ENCODE results near the gene XXYLT1. TPM values are rescaled to one million over a fixed set of nuclear protein-coding genes. Genes with fewer than 3 reads are reported as not detected.

XXYLT1 gene
- total RNA-seq, 4 donors from 2014 or later = 9.7 to 30.1 (median 17.7) TPM

DNA sequence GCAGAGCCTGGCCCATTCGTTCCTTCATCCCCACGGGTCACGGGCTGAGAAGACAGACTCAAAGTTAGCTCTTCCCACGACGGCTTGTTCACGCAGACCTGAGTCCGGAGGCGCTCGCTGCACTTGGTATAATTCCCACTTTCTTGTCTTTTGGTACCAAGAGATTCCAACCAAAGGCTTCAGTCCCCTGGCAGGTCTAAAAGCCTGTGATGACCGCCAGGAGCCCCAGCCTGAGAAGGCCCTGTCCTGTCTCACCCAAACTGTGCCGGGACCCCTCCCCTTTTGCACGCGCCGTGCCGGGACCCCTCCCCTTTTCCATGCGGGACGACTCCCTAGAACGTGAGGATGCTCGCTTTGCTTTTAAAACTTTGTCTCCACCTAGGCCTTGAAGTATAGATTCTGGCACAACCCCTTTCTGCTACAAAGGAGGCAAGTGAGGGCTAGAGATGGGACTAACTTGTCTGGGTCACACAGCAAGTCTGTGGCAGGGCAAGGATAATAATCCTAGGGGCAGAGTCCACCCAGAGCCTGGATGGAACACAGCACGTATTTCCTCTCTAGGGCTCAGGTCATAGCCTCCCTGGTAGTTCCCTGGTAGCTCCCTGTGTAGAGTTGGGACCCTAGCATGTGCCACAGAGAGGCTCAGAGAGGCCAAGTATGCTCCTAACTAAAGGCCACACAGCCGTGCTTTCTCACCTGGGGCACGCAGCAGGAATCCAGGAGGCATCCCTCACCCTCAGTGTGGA is 211.3 kb downstream of the XXYLT1 start:
- intact Hi-C loops (cut with DNase I; ENCODE audit: low total_unique reads) = no loop called here
- H3K4me3 ChIP-seq (ENCODE audit: low read depth, poor library complexity, severe bottlenecking) = no peak overlapping the region
- no peak for TF ChIP-seq POLR2A (IDR thresholded peaks at IDR 0.05)
- TF ChIP-seq, protein P1, sequence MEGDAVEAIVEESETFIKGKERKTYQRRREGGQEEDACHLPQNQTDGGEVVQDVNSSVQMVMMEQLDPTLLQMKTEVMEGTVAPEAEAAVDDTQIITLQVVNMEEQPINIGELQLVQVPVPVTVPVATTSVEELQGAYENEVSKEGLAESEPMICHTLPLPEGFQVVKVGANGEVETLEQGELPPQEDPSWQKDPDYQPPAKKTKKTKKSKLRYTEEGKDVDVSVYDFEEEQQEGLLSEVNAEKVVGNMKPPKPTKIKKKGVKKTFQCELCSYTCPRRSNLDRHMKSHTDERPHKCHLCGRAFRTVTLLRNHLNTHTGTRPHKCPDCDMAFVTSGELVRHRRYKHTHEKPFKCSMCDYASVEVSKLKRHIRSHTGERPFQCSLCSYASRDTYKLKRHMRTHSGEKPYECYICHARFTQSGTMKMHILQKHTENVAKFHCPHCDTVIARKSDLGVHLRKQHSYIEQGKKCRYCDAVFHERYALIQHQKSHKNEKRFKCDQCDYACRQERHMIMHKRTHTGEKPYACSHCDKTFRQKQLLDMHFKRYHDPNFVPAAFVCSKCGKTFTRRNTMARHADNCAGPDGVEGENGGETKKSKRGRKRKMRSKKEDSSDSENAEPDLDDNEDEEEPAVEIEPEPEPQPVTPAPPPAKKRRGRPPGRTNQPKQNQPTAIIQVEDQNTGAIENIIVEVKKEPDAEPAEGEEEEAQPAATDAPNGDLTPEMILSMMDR (IDR thresholded peaks at IDR 0.05) = no peak
- DNase-seq (ENCODE audit: low spot score in 2 of 2) = no peak
- WGBS, 2 donors = 84% methylated on average over 22 of the region's 22 CpGs

DNA sequence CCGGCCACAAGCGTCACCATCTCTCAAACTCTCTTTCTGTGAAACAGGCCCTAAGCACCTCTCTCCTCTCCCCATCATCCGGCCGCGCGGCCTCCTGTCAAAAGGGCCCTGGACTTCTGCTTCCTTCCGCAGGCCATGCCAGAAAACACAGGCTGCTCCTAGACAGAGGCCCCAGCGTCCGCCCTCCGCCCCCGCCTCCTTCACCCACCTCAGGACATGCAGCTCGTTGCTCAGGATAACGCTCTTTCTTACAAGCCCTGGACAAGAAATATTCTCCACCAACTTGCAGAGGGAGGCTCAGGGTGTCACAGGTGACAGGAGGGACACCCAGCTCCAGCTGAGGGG is 212.0 kb downstream of the XXYLT1 start:
- WGBS, 2 donors = 78 to 88% methylated on average over 13 of the region's 13 CpGs
- no peak overlapping the region for H3K4me3 ChIP-seq (ENCODE audit: low read depth, poor library complexity, severe bottlenecking)
- no peak for DNase-seq (ENCODE audit: low spot score in 2 of 2)
- TF ChIP-seq, protein P1 (IDR thresholded peaks at IDR 0.05) = no peak
- TF ChIP-seq POLR2A (IDR thresholded peaks at IDR 0.05) = no peak
- intact Hi-C loops (cut with DNase I; ENCODE audit: low total_unique reads) = no loop called here

DNA sequence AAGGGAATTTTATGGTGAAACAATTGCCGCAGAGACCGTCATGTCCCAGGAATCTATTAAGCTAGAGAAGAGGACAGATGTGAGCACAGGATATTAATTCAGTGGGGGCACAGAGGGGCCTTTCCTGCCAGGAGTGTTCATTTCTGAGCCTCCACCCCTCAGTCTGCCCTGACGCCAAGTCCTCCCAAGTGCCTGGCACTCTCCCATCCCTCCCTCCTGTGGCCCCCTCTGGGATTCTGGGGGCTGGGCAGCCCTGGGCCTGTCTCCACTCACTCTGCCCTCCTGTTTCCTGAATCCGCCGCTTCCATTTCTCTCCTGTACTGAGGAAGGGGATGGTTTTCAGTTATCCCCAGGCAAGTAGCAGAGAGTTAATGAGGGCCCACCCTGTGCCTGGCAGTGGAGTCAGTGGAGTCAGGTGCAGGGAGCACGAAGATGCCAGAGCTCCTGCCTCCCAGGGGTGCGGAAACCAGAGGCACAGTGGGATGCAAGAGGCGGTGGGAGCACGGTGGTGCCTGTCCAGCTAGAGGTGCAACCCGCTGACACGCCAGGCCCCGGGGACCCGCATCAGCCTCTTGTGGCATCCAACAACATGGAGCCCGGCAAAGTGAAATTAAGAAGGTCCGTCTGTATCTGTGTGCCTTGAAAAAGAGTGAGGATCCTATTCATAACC is 212.5 kb downstream of the XXYLT1 start:
- intact Hi-C loops (cut with DNase I; ENCODE audit: low total_unique reads) = no loop called here
- H3K4me3 ChIP-seq (ENCODE audit: low read depth, poor library complexity, severe bottlenecking) = no peak overlapping the region
- no peak for DNase-seq (ENCODE audit: low spot score in 2 of 2)
- TF ChIP-seq, protein P1 (IDR thresholded peaks at IDR 0.05) = no peak
- TF ChIP-seq POLR2A (IDR thresholded peaks at IDR 0.05) = no peak
- WGBS, 2 donors = 75% methylated on average over 15 of the region's 15 CpGs

DNA sequence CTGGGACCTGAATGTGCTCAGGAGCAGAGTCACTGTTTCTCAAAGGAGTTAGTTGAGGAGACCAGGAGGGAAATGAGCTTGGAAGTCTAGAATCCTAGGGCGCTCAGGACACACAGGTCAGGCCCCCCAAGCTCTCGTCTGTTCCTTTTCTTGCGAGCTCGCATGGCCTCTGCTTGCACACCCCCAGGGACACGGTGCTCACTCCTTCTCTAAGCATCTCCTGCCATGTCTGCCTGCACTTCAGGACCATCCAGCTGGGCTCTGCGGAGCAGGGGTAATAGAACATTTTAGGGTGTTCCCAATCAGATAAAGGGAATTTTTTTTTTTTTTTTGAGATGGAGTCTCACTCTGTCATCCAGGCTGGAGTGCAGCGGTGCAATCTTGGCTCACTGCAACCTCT is 213.2 kb downstream of the XXYLT1 start:
- 93 to 97% methylated on average over 7 of the region's 7 CpGs for whole genome bisulfite sequencing, 2 donors
- no peak overlapping the region for H3K4me3 ChIP-seq (ENCODE audit: low read depth, poor library complexity, severe bottlenecking)
- intact Hi-C loops (cut with DNase I; ENCODE audit: low total_unique reads) = no loop called here
- TF ChIP-seq, protein P1 (IDR thresholded peaks at IDR 0.05) = no peak
- no peak for TF ChIP-seq POLR2A (IDR thresholded peaks at IDR 0.05)
- no peak for DNase-seq (ENCODE audit: low spot score in 2 of 2)

DNA sequence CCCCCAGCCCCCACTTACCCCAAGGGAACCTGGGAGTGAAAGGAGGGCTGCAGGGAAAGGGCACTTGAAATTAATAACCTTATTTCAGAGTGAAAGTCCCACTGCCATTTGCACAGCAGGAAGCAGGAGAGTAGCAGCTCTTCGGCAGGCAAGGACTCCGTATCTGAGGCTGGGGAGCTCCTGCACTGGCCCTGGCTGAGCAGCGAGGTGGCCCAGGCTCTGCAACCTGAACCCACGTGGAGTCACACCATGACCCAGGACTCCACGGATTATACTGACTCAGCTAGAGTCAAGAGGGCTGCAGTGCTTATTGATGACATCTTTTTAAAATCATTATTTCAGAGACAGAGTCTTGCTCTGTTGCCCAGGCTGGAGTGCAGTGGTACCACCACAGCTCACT is 214.5 kb downstream of the XXYLT1 start:
- intact Hi-C loops (cut with DNase I; ENCODE audit: low total_unique reads) = no loop called here
- DNase-seq (ENCODE audit: low spot score in 2 of 2) = no peak
- 78 to 80% methylated on average over 5 of the region's 5 CpGs for WGBS, 2 donors
- no peak for TF ChIP-seq POLR2A (IDR thresholded peaks at IDR 0.05)
- TF ChIP-seq, protein P1 (IDR thresholded peaks at IDR 0.05) = no peak
- H3K4me3 ChIP-seq (ENCODE audit: low read depth, poor library complexity, severe bottlenecking) = no peak overlapping the region
